ENCODE results near the gene TMEM271.

GRCh38 chr4:535924-536281, 40.2 kb downstream of the TMEM271 start:
- TF ChIP-seq CTCF (IDR thresholded peaks at IDR 0.05; ENCODE audit: low read length) (no peak), EZH2 (IDR thresholded peaks at IDR 0.05; ENCODE audit: borderline replicate concordance, low read length) (no peak)
